ENCODE results near the gene ENTREP3. TPM values are rescaled to one million over a fixed set of nuclear protein-coding genes. Genes with fewer than 3 reads are reported as not detected.
"Not testable (repeated sequence)": the region's sequence is repeated elsewhere in the genome, so short reads cannot be mapped to it uniquely, and the experiment has no call there.

The ENTREP3 gene
- total and polyA plus RNA-seq, 2 donors (not counting 3 experiments of a cell fraction or from before 2014, with no cell fraction given): 27.4 to 62.7 TPM

DNA sequence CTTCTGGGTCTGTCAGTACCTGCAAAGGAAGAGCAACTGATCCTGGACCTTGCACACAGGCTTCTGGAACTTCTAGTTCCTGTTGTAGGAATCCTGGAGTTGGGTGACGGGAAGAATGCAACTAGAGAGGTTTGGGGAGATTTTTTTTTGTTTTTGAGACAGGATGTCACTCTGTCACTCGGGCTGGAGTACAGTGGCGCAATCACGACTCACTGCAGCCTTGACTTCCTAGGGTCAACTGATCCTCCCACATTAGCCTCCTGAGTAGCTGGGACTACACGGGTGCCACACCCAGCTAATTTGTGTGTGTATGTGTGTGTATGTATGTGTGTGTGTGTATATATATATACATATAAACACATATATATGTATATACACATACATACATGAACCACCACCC lies 18.8 kb downstream of the ENTREP3 start:
- dilution Hi-C loops (cut with MboI; ENCODE audit: extremely low pct_ligation_motif_present, low sequenced_read_pairs) (no loop called here), intact Hi-C loops (cut with micrococcal nuclease) (no loop called here)
- Histone ChIP-seq H4K20me1 (replicated peaks; ENCODE audit: control insufficient read depth, extremely low read depth, insufficient read depth, low read length) (no peaks in the 10 kb centered on the region), H3K79me2 (ENCODE audit: control insufficient read depth, insufficient read depth, low read length) (no peaks in the 10 kb centered on the region), H3K27ac (ENCODE audit: insufficient read depth, low read depth, low read length) (no peak overlapping the region), H3K9ac (replicated peaks; ENCODE audit: extremely low read depth, insufficient read depth, low read length) (no peak overlapping the region), H3K27me3 (ENCODE audit: control insufficient read depth in 2 of 2, insufficient read depth in 2 of 2, low read length in 2 of 2) (no peaks in the 10 kb centered on the region), H3K4me3 (replicated peaks in 1 of 3; ENCODE audit: insufficient read depth in 1 of 3, low read depth in 1 of 3, low read length in 3 of 3) (no peak overlapping the region), H3K4me1 (ENCODE audit: control insufficient read depth, extremely low read depth, insufficient read depth, low read length) (peaks cover 8% of the 10 kb centered on the region), H3K4me2 (ENCODE audit: insufficient read depth, low read length) (no peak overlapping the region), H3K9me3 (replicated peaks; ENCODE audit: control insufficient read depth, insufficient read depth, low read length) (no peaks in the 10 kb centered on the region), H2AFZ (ENCODE audit: low read depth, low read length) (no peak overlapping the region), H3K36me3 (ENCODE audit: control insufficient read depth in 2 of 2, extremely low read depth in 1 of 2, insufficient read depth in 2 of 2, low read length in 2 of 2) (peaks cover 8 to 14% of the 10 kb centered on the region in 2 experiments), H3K9me1 (replicated peaks; ENCODE audit: control insufficient read depth, extremely low read depth, insufficient read depth, low read length) (no peaks in the 10 kb centered on the region)
- ChIA-PET POLR2A (no interaction called here), CTCF (interaction anchor here (0.7 kb wide), 1 partner anchor 29 kb away, joined by 3 read pairs; no protein-coding TSS in a partner anchor)
- DNase-seq (ENCODE audit: low read depth, low spot score) (no peak), FAIRE-seq (no peak)
- BruUV-seq (replicated peaks): no TSS peak
- TF ChIP-seq, protein P1, sequence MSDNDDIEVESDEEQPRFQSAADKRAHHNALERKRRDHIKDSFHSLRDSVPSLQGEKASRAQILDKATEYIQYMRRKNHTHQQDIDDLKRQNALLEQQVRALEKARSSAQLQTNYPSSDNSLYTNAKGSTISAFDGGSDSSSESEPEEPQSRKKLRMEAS (IDR thresholded peaks at IDR 0.05; ENCODE audit: insufficient read depth, insufficient read length): no peak
- TF ChIP-seq, protein P2, sequence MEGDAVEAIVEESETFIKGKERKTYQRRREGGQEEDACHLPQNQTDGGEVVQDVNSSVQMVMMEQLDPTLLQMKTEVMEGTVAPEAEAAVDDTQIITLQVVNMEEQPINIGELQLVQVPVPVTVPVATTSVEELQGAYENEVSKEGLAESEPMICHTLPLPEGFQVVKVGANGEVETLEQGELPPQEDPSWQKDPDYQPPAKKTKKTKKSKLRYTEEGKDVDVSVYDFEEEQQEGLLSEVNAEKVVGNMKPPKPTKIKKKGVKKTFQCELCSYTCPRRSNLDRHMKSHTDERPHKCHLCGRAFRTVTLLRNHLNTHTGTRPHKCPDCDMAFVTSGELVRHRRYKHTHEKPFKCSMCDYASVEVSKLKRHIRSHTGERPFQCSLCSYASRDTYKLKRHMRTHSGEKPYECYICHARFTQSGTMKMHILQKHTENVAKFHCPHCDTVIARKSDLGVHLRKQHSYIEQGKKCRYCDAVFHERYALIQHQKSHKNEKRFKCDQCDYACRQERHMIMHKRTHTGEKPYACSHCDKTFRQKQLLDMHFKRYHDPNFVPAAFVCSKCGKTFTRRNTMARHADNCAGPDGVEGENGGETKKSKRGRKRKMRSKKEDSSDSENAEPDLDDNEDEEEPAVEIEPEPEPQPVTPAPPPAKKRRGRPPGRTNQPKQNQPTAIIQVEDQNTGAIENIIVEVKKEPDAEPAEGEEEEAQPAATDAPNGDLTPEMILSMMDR (IDR thresholded peaks at IDR 0.05; ENCODE audit: extremely low read depth in 1 of 2, insufficient read depth in 1 of 2, low read depth in 1 of 2, low read length in 2 of 2): no peak
- no peak for TF ChIP-seq POLR2A (IDR thresholded peaks at IDR 0.05; ENCODE audit: low read depth, low read length)
- no peak for TF ChIP-seq POLR2AphosphoS5 (IDR thresholded peaks at IDR 0.05; ENCODE audit: insufficient read depth, low read depth, low read length)
- no peak for TF ChIP-seq JUN (IDR thresholded peaks at IDR 0.05; ENCODE audit: borderline replicate concordance, insufficient read depth, insufficient read length, low read depth)

DNA sequence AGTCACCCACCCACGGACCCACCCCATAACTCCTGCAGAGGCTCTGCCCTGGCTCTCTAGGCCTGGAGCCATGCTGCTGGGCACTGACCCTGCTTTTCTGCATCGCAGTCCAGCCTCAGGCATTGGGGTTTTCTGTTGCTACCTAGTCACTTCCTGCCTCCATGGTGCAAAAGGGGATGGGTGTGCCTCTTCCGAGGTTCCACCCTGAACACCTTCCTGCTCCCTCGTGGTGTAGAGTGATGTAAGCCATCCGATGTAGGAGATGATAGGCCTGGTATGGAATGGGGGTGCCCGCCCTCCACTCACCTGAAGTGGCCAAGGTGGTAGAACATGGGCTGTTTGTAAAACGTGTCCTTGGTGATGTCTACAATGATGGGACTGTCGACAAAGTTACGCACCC lies 19.9 kb downstream of the ENTREP3 start:
- H3K4me3 ChIP-seq (replicated peaks in 1 of 3; ENCODE audit: insufficient read depth in 1 of 3, low read depth in 1 of 3, low read length in 3 of 3); H3K4me2 ChIP-seq (ENCODE audit: insufficient read depth, low read length); H4K20me1 ChIP-seq (replicated peaks; ENCODE audit: control insufficient read depth, extremely low read depth, insufficient read depth, low read length); H3K9me1 ChIP-seq (replicated peaks; ENCODE audit: control insufficient read depth, extremely low read depth, insufficient read depth, low read length); CTCF ChIA-PET; H2AFZ ChIP-seq (ENCODE audit: low read depth, low read length); dilution Hi-C loops (cut with MboI; ENCODE audit: extremely low pct_ligation_motif_present, low sequenced_read_pairs); H3K27ac ChIP-seq (ENCODE audit: insufficient read depth, low read depth, low read length); H3K27me3 ChIP-seq (ENCODE audit: control insufficient read depth in 2 of 2, insufficient read depth in 2 of 2, low read length in 2 of 2); H3K4me1 ChIP-seq (ENCODE audit: control insufficient read depth, extremely low read depth, insufficient read depth, low read length); H3K9ac ChIP-seq (replicated peaks; ENCODE audit: extremely low read depth, insufficient read depth, low read length); intact Hi-C loops (cut with micrococcal nuclease); H3K79me2 ChIP-seq (ENCODE audit: control insufficient read depth, insufficient read depth, low read length); DNase-seq (ENCODE audit: low read depth, low spot score); BruUV-seq (replicated peaks); H3K9me3 ChIP-seq (replicated peaks; ENCODE audit: control insufficient read depth, insufficient read depth, low read length); FAIRE-seq; POLR2A ChIA-PET: not testable (repeated sequence)
- H3K36me3 ChIP-seq (ENCODE audit: control insufficient read depth in 2 of 2, extremely low read depth in 1 of 2, insufficient read depth in 2 of 2, low read length in 2 of 2): peaks cover 8 to 14% of the 10 kb centered on the region in 2 experiments

DNA sequence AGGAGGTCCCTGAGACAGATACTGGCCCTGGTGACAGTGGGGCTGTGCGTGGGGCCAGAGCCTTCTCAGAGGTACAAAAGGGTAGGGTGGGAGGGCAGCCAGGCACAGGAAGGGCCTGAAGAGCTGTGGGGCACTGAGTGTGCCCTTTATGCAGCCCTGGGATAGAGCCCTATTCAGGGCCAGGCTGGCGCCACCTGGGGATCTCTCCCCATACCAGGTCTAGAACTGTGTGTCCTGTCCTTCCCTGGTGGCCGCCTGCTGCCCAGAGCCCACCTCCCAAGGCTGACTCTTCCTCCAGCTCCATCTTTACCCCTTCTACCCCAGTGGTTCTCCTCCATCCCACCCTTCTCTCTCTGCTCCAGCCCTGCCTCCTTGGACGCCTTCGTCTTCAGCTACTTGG lies 21.8 kb downstream of the ENTREP3 start:
- H3K27ac ChIP-seq (ENCODE audit: insufficient read depth, low read depth, low read length); FAIRE-seq; H3K9ac ChIP-seq (replicated peaks; ENCODE audit: extremely low read depth, insufficient read depth, low read length); H3K9me3 ChIP-seq (replicated peaks; ENCODE audit: control insufficient read depth, insufficient read depth, low read length); H4K20me1 ChIP-seq (replicated peaks; ENCODE audit: control insufficient read depth, extremely low read depth, insufficient read depth, low read length); DNase-seq (ENCODE audit: low read depth, low spot score); POLR2A ChIA-PET; H3K4me2 ChIP-seq (ENCODE audit: insufficient read depth, low read length); H3K79me2 ChIP-seq (ENCODE audit: control insufficient read depth, insufficient read depth, low read length); H3K9me1 ChIP-seq (replicated peaks; ENCODE audit: control insufficient read depth, extremely low read depth, insufficient read depth, low read length); H3K27me3 ChIP-seq (ENCODE audit: control insufficient read depth in 2 of 2, insufficient read depth in 2 of 2, low read length in 2 of 2); H3K4me1 ChIP-seq (ENCODE audit: control insufficient read depth, extremely low read depth, insufficient read depth, low read length); BruUV-seq (replicated peaks); dilution Hi-C loops (cut with MboI; ENCODE audit: extremely low pct_ligation_motif_present, low sequenced_read_pairs); H2AFZ ChIP-seq (ENCODE audit: low read depth, low read length); H3K4me3 ChIP-seq (replicated peaks in 1 of 3; ENCODE audit: insufficient read depth in 1 of 3, low read depth in 1 of 3, low read length in 3 of 3); intact Hi-C loops (cut with micrococcal nuclease): not testable (repeated sequence)
- CTCF ChIA-PET: interaction anchor here (0.9 kb wide), 1 partner anchor 25 kb away, joined by 3 read pairs; the partner anchor contains the start of gene MTX1
- peaks cover 8 to 13% of the 10 kb centered on the region in 2 experiments for H3K36me3 ChIP-seq (ENCODE audit: control insufficient read depth in 2 of 2, extremely low read depth in 1 of 2, insufficient read depth in 2 of 2, low read length in 2 of 2)

All from endothelial cell of umbilical vein (primary cell).